DND-41 (cell line): ENCODE measurements around the gene AHCYL2.

Experiments
- EZH2 ChIP-seq: IDR thresholded peaks from 3 replicates; pipeline ENCODE4 v1.6.1; 2012; ENCODE audit warnings: borderline replicate concordance, low read depth, mild to moderate bottlenecking, moderate library complexity, low read length, inconsistent platforms; ENCODE audit not compliant: severe bottlenecking
- TF ChIP-seq, protein P1 (sequence below): IDR thresholded peaks from 2 replicates; pipeline ENCODE4 v1.5.1; 2012; ENCODE audit warnings: borderline replicate concordance, low read length, moderate library complexity, mild to moderate bottlenecking; ENCODE audit not compliant: poor library complexity, severe bottlenecking; ENCODE audit errors: extremely low read depth

DNA sequence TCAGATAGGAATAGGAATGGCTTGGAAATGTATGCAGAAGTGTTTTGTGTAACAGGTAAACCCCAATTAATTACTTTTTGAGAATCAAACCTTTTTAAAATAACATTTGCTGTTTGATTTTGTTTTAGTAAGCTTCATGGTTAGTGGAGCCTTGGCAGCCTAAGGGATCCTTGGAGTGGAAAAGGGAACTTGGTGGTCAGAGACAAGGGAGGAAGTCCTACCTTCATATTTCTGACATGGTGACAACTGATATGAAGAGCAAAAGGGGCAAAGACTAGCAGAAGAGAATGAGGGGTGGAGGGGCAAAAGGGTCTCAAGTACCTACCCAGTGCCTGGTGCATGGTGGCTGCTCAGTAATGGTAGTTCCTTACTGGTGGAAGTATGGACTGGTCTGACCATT is 32.3 kb downstream of the AHCYL2 start:
- TF ChIP-seq, protein P1, sequence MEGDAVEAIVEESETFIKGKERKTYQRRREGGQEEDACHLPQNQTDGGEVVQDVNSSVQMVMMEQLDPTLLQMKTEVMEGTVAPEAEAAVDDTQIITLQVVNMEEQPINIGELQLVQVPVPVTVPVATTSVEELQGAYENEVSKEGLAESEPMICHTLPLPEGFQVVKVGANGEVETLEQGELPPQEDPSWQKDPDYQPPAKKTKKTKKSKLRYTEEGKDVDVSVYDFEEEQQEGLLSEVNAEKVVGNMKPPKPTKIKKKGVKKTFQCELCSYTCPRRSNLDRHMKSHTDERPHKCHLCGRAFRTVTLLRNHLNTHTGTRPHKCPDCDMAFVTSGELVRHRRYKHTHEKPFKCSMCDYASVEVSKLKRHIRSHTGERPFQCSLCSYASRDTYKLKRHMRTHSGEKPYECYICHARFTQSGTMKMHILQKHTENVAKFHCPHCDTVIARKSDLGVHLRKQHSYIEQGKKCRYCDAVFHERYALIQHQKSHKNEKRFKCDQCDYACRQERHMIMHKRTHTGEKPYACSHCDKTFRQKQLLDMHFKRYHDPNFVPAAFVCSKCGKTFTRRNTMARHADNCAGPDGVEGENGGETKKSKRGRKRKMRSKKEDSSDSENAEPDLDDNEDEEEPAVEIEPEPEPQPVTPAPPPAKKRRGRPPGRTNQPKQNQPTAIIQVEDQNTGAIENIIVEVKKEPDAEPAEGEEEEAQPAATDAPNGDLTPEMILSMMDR, result no peak
- no peak for TF ChIP-seq EZH2
